ENCODE data around the gene EFNA2.
A peak's percentile ranks its signal among the peaks of the same experiment; 100 is the strongest.
"Not testable (repeated sequence)": the region's sequence is repeated elsewhere in the genome, so short reads cannot be mapped to it uniquely, and the experiment has no call there.

The EFNA2 gene

GRCh38 chr19:1285737-1286360, at the start of gene EFNA2:
EFNA2 (plus strand) TSS chr19:1285873; CDS start chr19:1286169, 296 bp downstream.
- no peak for DNase-seq

- no peak for DNase-seq
These were observed 49.1 kb upstream of the EFNA2 start for GRCh38 chr19:1236576-1236975.

GRCh38 chr19:1237027-1237659, 48.5 kb upstream of the EFNA2 start:
- DNase-seq: no peak

GRCh38 chr19:1237754-1238368, 47.8 kb upstream of the EFNA2 start, which contains the start of gene CBARP:
CBARP (minus strand) TSS chr19:1238005; CDS start chr19:1236100, 1,905 bp downstream.
- DNase-seq: no peak

- DNase-seq: no peak
These were observed 47.0 kb upstream of the EFNA2 start for GRCh38 chr19:1238369-1239303.

- DNase-seq: no peak
These were observed 46.3 kb upstream of the EFNA2 start for GRCh38 chr19:1239420-1239795.

GRCh38 chr19:1239796-1240737, 45.6 kb upstream of the EFNA2 start:
- DNase-seq: no peak

GRCh38 chr19:1240925-1241324, 44.7 kb upstream of the EFNA2 start:
- no peak for DNase-seq

GRCh38 chr19:1241417-1242095, 44.1 kb upstream of the EFNA2 start, which contains the start of gene ATP5F1D:
ATP5F1D (plus strand) TSS chr19:1241751; CDS start chr19:1241851, 100 bp downstream.
- peak; percentile 66 for DNase-seq

- DNase-seq: no peak
These were observed 41.6 kb upstream of the EFNA2 start for GRCh38 chr19:1243768-1244692.

GRCh38 chr19:1244693-1245451, 40.8 kb upstream of the EFNA2 start:
- DNase-seq: no peak

- no peak for DNase-seq
These were observed 40.0 kb upstream of the EFNA2 start for GRCh38 chr19:1245494-1246264.

GRCh38 chr19:1246265-1247087, 39.2 kb upstream of the EFNA2 start:
- not testable (repeated sequence) for DNase-seq

- no peak for DNase-seq
These were observed 37.9 kb upstream of the EFNA2 start for GRCh38 chr19:1247748-1248138.

- no peak for DNase-seq
These were observed 37.4 kb upstream of the EFNA2 start, which contains the start of gene MIDN for GRCh38 chr19:1248139-1248785. MIDN (plus strand) TSS chr19:1248583; CDS start chr19:1250297, 1,714 bp downstream.

- no peak for DNase-seq
These were observed 36.8 kb upstream of the EFNA2 start for GRCh38 chr19:1248786-1249297.
